Astrocyte of the cerebellum (primary cell): Measurements from ENCODE around the gene RPL7L1.

ENCODE experiments used
- DNase-seq: peaks from one replicate; pipeline ENCODE4 v3.0.0-alpha.2; 2011; ENCODE audit warnings: low read depth
- H3K4me3 ChIP-seq: 2 replicates; pipeline ENCODE4 v1.5.1; 2011; ENCODE audit warnings: mild to moderate bottlenecking, low read depth, low read length, moderate library complexity
- CTCF ChIP-seq: IDR thresholded peaks from 2 replicates; pipeline ENCODE4 v1.5.1; 2012; ENCODE audit warnings: low read length, low read depth, moderate library complexity, mild to moderate bottlenecking; ENCODE audit errors: missing control alignments
- in situ Hi-C: cut with HindIII; loops from 2 replicates; pipeline ENCODE4 v1.10.0; 2017; ENCODE audit warnings: low sequenced_read_pairs

The RPL7L1 gene

DNA sequence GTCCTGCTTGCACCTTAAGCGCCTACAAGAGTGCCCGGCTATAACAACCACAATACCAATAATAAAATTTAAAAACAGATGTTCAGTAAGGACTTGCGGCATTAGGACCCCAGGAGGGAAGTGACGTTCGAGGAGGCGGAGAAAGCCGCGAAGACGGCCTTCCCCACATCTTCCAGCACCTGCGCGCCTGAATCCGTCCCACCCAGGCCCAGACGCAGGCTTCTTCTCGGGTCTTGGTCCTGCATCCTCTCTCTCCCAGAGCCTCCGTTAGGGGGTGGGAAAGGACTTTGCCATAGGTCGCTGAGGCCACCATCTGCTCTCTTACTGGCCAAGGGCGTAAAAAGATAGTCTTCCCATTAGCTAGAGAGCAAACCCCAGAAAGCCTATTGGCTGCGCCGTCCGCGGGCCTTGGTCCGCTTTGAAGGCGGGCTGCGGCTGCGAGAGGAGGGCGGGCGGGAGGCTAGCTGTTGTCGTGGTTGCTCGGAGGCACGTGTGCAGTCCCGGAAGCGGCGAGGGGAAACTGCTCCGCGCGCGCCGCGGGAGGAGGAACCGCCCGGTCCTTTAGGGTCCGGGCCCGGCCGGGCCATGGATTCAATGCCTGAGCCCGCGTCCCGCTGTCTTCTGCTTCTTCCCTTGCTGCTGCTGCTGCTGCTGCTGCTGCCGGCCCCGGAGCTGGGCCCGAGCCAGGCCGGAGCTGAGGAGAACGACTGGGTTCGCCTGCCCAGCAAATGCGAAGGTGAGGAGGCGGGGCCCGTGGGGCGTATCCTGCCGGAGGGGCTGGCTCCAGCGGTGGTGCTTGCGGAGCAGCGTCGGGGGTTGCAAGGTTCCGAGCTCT is 49.8 kb downstream of the RPL7L1 start, which contains the start of gene CNPY3:
CNPY3 (plus strand) TSS at position 495 of the 835 bp plus-strand sequence; CDS start at position 586, 91 bp downstream.
- peak within 1 kb of the TSS; percentile 66 for H3K4me3 ChIP-seq
- TF ChIP-seq CTCF = no peak
- in situ Hi-C loops = no loop called here
- peak; percentile 90 for DNase-seq

DNA sequence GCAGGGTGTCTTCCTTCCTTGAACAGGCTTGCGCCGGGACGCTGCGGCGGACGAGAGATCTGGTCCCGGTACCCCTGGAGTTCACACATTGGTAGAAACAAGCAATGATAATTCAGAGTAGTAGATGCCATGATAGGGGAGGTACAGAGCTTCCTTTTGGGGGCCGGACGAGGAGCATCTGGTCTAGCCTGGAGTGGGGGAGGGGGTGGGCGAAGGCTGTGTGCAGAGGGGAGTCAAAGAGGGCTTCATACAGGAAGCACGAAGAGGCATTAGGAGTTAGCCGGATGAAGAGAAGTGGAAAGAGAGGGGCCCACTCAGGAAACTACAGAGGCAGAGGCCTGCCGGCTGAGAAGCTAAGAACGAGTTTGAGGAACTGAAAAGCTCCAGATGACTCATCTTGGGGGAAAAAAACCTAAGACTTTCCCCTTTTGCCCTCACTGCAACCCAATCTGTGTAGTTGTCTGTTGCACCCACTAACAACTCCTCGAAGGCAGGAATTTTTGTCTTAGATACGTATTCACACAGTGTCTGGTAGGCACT is 50.5 kb downstream of the RPL7L1 start:
- H3K4me3 ChIP-seq = peak overlapping the region; percentile 66
- in situ Hi-C loops = no loop called here
- peak; percentile 12 for DNase-seq
- TF ChIP-seq CTCF = no peak

DNA sequence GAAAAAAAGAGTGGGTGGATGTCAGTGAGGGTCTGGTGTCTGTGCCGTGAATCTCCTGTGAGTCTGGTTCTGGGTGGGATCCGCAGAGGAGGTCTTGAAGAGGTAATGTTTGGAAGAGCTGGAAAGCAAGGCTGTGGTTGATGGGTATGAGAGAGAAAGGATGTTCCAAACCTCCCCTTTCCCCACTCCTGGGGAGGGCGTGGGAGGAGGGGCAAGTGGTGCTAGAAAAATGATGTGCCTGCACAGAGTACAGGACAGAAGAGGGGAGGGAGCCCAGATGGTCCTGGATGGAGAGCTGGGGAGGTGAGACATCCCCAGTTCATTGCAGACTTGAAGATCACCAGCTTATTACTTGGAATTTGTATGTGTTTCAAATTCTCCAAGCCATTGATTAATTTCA is 53.0 kb downstream of the RPL7L1 start:
- in situ Hi-C loops = no loop called here
- no peak for DNase-seq
- no peak for TF ChIP-seq CTCF
- H3K4me3 ChIP-seq = no peak overlapping the region

- no peak for DNase-seq
- in situ Hi-C loops = no loop called here
- H3K4me3 ChIP-seq = no peak overlapping the region
- TF ChIP-seq CTCF = no peak
These were observed 53.8 kb downstream of the RPL7L1 start for GRCh38 chr6:42933205-42933604.

- TF ChIP-seq CTCF = no peak
- in situ Hi-C loops = no loop called here
- no peak overlapping the region for H3K4me3 ChIP-seq
- no peak for DNase-seq
These were observed 55.9 kb downstream of the RPL7L1 start for GRCh38 chr6:42935322-42935721.

GRCh38 chr6:42936398-42936797 is 57.0 kb downstream of the RPL7L1 start:
- DNase-seq = no peak
- TF ChIP-seq CTCF = no peak
- in situ Hi-C loops = no loop called here
- no peak overlapping the region for H3K4me3 ChIP-seq
